Measurements from ENCODE around the gene SYDE2.
A peak's percentile ranks its signal among the peaks of the same experiment; 100 is the strongest.

- TF ChIP-seq EZH2 (IDR thresholded peaks at IDR 0.05; ENCODE audit: borderline replicate concordance, low read length) = no peak
- peak; percentile 24 to 55 for TF ChIP-seq CTCF (conservative IDR thresholded peaks at IDR 0.05 in 1 of 2, IDR thresholded peaks at IDR 0.05 in 1 of 2; ENCODE audit: extremely low read depth in 1 of 2, insufficient read depth in 1 of 2, low read depth in 1 of 2, low read length in 2 of 2)
Measured at GRCh38 chr1:85240174-85240601, 39.4 kb upstream of the SYDE2 start.
